NB4 (cell line): ENCODE measurements around the gene MEI1.

Experiments
- CTCF ChIP-seq: IDR thresholded peaks from one replicate; pipeline ENCODE4 v1.5.1; 2012; ENCODE audit warnings: low read depth, low read length
- MAX ChIP-seq: IDR thresholded peaks from 2 replicates; pipeline ENCODE4 v1.6.1; 2011; ENCODE audit warnings: low read depth, low read length
- MYC ChIP-seq: IDR thresholded peaks from 2 replicates; pipeline ENCODE4 v1.6.1; 2011; ENCODE audit warnings: low read depth, low read length
- POLR2A ChIP-seq: IDR thresholded peaks from 2 replicates; pipeline ENCODE4 v1.6.1; 2011; ENCODE audit warnings: mild to moderate bottlenecking; ENCODE audit not compliant: insufficient read length; ENCODE audit errors: extremely low read depth

DNA sequence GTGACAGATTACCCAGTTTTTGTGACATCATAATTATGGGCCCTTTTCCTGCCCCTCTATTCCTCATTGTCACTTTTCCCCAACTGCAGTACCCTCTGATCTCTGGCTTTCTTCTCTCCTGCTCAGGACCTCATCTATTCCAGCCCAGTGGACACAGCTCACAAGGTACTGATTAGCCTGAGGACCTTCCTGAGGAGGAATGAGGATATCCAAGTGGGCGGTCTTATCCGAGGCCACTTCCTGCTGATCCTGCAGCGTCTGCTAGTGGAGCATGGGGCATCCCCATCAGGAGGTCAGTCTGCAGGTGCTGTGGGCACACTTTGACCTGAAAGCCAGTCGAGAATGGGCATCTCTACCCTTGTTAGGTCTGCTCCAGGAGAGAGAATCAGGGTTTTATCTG, 76.7 kb downstream of the MEI1 start:
- TF ChIP-seq CTCF (no peak), POLR2A (no peak), MAX (no peak), MYC (no peak)
